Type B pancreatic cell (in vitro differentiated cells): ENCODE results near the gene CNKSR3. TPM values are rescaled to one million over a fixed set of nuclear protein-coding genes. Genes with fewer than 3 reads are reported as not detected.

Experiments
- DNase-seq: peaks from one replicate; pipeline ENCODE4 v3.0.0; 2021; ENCODE audit warnings: mixed read lengths; ENCODE audit not compliant: unreplicated experiment; ENCODE audit errors: extremely low spot score
- H3K27ac Mint-ChIP-seq: 2 replicates; pipeline ENCODE4 v1.8.0; 2021; ENCODE audit warnings: mild to moderate bottlenecking, mixed read lengths
- H3K27me3 Mint-ChIP-seq: 2 replicates; pipeline ENCODE4 v1.8.0; 2021; ENCODE audit warnings: mixed read lengths
- H3K36me3 Mint-ChIP-seq: 2 replicates; pipeline ENCODE4 v1.8.0; 2021; ENCODE audit warnings: mixed read lengths
- H3K4me1 Mint-ChIP-seq: one replicate; pipeline ENCODE4 v1.8.0; 2021; ENCODE audit warnings: mixed read lengths; ENCODE audit not compliant: unreplicated experiment
- H3K4me3 Mint-ChIP-seq: 2 replicates; pipeline ENCODE4 v1.8.0; 2021; ENCODE audit warnings: mild to moderate bottlenecking, mixed read lengths
- H3K9me3 Mint-ChIP-seq: 2 replicates; pipeline ENCODE4 v1.8.0; 2021; ENCODE audit warnings: mixed read lengths
- total RNA-seq: library from RNA; stranded (reverse); gene quantifications from 2 replicates; pipeline ENCODE4 v1.2.1, GENCODE V29; 2021; ENCODE audit warnings: low replicate concordance
- TF ChIP-seq, protein P1 (sequence below): fragments of 200-600 bp; sonication (generic); conservative IDR thresholded peaks from 2 replicates; pipeline ENCODE4 v1.5.0; 2021; ENCODE audit warnings: antibody characterized with exemption, mild to moderate bottlenecking

CNKSR3 gene
- total RNA-seq, 1 donor from 2014 or later: 31.0 TPM

DNA sequence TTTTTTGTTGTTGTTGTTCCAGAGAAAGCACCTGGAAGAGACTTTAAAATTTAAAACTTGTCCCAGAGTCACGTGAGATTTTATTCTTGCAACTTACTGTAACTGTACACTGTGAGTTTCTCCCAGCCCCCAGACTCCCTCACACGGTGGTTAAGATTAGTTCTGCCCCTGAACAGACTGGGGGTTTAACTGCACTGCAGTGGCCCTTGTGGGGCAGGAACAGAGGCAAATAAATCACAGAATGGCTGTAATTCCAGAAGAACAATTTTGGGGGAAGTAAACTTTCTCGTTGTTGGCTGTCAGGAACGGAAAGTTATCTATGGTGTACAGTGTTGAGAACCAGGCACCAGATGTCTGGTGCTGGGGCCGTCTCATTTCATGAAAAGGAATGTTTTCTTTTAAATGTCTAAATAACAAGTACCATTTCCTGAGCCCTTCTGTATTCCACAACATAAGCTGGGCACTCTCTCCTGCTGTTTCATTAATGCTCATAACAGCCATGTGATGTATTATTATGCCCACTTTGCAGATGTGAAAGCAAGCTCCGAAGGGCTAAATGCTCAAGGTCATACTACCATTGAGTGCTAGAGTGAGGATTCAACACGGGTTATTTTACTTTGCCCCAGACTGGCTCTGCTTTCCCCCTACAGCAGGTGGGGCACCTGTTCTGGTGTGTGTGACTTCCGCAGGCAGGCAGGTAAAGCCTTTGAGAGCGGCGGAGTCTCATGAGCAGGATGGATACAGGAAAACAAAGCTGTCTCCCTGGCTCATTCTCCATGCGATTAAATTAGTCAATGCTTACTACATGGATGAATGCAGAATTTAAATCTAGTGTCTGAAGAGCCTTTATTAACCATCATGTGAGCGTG is 30.5 kb downstream of the CNKSR3 start:
- H3K27ac Mint-ChIP-seq: peak overlapping the region; percentile 73
- peaks cover 8% of the 10 kb centered on the region for H3K36me3 Mint-ChIP-seq
- H3K4me1 Mint-ChIP-seq: peaks cover 68% of the 10 kb centered on the region
- H3K4me3 Mint-ChIP-seq: peak overlapping the region; percentile 75
- TF ChIP-seq, protein P1, sequence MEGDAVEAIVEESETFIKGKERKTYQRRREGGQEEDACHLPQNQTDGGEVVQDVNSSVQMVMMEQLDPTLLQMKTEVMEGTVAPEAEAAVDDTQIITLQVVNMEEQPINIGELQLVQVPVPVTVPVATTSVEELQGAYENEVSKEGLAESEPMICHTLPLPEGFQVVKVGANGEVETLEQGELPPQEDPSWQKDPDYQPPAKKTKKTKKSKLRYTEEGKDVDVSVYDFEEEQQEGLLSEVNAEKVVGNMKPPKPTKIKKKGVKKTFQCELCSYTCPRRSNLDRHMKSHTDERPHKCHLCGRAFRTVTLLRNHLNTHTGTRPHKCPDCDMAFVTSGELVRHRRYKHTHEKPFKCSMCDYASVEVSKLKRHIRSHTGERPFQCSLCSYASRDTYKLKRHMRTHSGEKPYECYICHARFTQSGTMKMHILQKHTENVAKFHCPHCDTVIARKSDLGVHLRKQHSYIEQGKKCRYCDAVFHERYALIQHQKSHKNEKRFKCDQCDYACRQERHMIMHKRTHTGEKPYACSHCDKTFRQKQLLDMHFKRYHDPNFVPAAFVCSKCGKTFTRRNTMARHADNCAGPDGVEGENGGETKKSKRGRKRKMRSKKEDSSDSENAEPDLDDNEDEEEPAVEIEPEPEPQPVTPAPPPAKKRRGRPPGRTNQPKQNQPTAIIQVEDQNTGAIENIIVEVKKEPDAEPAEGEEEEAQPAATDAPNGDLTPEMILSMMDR: no peak
- no peak for DNase-seq
- H3K9me3 Mint-ChIP-seq: no peaks in the 10 kb centered on the region
- no peaks in the 10 kb centered on the region for H3K27me3 Mint-ChIP-seq

DNA sequence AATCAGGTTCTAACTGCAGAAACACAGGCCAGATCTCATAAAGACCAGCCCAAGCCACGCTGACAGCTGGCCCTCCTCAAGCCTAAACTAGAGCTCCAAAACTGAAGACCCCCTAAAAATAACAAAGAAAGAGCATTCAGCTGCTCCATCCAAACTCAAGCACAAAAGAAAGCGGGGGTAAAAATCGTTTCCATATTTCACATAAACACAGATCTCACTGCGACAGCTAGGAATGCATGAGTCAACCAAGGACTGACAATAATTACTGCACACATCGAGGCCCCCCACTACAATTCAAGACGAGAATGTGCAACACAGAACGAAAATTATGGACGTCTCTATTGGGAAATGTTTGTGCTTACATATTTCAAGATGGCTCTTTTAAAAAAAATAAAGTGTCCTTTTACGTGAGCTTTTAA is 31.1 kb downstream of the CNKSR3 start:
- no peak for DNase-seq
- Mint-ChIP-seq H3K27me3 (no peaks in the 10 kb centered on the region), H3K9me3 (peaks cover 4% of the 10 kb centered on the region), H3K36me3 (peaks cover 14% of the 10 kb centered on the region), H3K27ac (peak overlapping the region; percentile 73), H3K4me3 (peak overlapping the region; percentile 75), H3K4me1 (peaks cover 70% of the 10 kb centered on the region)
- TF ChIP-seq, protein P1: no peak

DNA sequence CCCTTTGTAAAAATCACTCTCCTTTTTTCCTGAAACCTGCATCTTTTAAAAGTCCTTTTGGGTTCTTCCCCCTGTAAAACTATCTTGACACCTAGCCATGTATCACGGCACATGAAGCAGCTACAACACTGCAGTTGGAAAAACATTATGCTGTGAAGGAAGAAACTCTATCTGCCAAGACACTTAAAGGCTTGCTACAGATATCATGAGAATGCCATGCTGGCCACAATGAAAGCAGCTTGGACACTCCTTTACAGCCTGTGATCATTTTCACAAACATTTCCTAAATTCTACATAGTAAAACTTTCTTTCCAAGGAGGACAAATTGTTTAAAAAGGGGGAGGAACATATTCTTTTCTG is 31.8 kb downstream of the CNKSR3 start:
- Mint-ChIP-seq H3K27me3 (no peaks in the 10 kb centered on the region), H3K36me3 (peaks cover 15% of the 10 kb centered on the region), H3K4me3 (peak overlapping the region; percentile 60), H3K4me1 (peaks cover 66% of the 10 kb centered on the region), H3K27ac (peak overlapping the region; percentile 53), H3K9me3 (peaks cover 5% of the 10 kb centered on the region)
- DNase-seq: no peak
- TF ChIP-seq, protein P1: no peak

DNA sequence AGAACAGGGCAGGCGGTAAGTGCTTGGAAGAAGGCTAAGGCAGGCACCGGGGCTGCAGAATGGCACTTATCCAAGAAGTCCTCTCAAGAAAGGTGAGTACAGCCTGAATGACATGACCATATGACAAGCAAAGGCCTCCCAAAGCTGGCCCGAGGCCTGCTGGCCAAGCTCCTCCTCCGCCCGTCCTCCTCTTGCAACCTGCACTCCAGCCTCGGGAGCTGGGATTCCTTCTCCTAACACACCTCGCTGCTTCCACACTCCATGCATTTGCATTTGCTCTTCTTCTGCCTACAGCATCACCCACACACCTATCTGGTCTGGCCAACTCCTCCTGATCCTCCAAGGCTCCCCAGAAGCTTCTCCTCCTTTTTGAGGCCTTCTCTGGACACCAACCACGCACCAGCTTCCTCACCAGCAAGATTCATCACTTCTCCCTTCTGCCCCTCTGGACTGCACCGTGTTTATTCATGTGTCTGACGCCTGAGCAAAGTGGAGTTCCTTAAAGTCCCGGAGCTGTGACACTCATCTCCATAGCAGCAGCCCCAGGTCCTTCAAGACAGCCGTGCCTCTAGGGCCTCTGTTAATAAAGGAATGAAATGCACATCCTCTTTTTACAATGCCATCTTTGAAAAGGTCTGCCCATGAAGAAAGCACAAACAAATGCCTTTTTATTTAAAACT is 32.3 kb downstream of the CNKSR3 start:
- Mint-ChIP-seq H3K4me3 (peak overlapping the region; percentile 60), H3K27me3 (no peaks in the 10 kb centered on the region), H3K27ac (peak overlapping the region; percentile 53), H3K36me3 (peaks cover 15% of the 10 kb centered on the region), H3K9me3 (peaks cover 5% of the 10 kb centered on the region), H3K4me1 (peaks cover 64% of the 10 kb centered on the region)
- DNase-seq: no peak
- TF ChIP-seq, protein P1: no peak

DNA sequence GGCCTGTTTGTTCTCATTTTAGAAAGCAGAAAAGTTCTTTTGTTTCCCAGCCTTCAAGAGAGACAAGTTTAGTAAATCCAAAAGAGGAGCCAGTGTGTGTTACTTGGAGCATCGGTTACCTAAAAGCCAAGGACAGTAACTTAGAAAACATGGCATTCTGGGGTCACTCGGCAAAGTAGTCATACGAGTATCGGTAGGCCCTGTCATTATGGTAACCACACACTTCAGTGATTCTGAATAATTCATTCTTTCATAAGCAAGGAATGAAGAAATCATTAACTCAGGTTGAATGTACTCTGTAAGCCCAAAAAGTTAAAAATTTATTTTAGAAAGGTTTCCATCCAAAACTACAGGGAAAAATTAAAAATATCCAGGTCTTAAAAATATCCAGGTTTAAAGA is 34.0 kb downstream of the CNKSR3 start:
- no peak for DNase-seq
- peaks cover 60% of the 10 kb centered on the region for H3K4me1 Mint-ChIP-seq
- no peaks in the 10 kb centered on the region for H3K27me3 Mint-ChIP-seq
- H3K27ac Mint-ChIP-seq: no peak overlapping the region
- TF ChIP-seq, protein P1: no peak
- H3K9me3 Mint-ChIP-seq: peaks cover 9% of the 10 kb centered on the region
- no peak overlapping the region for H3K4me3 Mint-ChIP-seq
- H3K36me3 Mint-ChIP-seq: peaks cover 20% of the 10 kb centered on the region
